IPS-NIHi7 (cell line): Measurements from ENCODE around the gene JMJD7.

Source experiments
- DNase-seq: peaks from one replicate; pipeline ENCODE4 v3.0.0; 2012; ENCODE audit warnings: mixed read lengths; ENCODE audit errors: extremely low spot score

The JMJD7 gene

GRCh38 chr15:41801185-41801584, 26.7 kb upstream of the JMJD7 start:
- no peak for DNase-seq

- DNase-seq: no peak
Measured at GRCh38 chr15:41801850-41802455, 25.9 kb upstream of the JMJD7 start.

- DNase-seq: no peak
Measured at GRCh38 chr15:41804361-41804760, 23.5 kb upstream of the JMJD7 start.

GRCh38 chr15:41804916-41805666, 22.8 kb upstream of the JMJD7 start:
- DNase-seq: no peak

GRCh38 chr15:41805711-41806110, 22.2 kb upstream of the JMJD7 start:
- no peak for DNase-seq

GRCh38 chr15:41806291-41807181, 21.4 kb upstream of the JMJD7 start:
- peak; percentile 50 for DNase-seq

- DNase-seq: no peak
Measured at GRCh38 chr15:41809121-41809520, 18.8 kb upstream of the JMJD7 start.

- no peak for DNase-seq
Measured at GRCh38 chr15:41809526-41810220, 18.2 kb upstream of the JMJD7 start.

- DNase-seq: no peak
Measured at GRCh38 chr15:41810651-41811431, 17.1 kb upstream of the JMJD7 start.

- peak; percentile 94 for DNase-seq
Measured at GRCh38 chr15:41811432-41812195, 16.3 kb upstream of the JMJD7 start.

GRCh38 chr15:41812820-41813375, 15.0 kb upstream of the JMJD7 start:
- DNase-seq: no peak

GRCh38 chr15:41813426-41813825, 14.5 kb upstream of the JMJD7 start:
- no peak for DNase-seq

- DNase-seq: no peak
Measured at GRCh38 chr15:41814534-41814933, 13.4 kb upstream of the JMJD7 start.

GRCh38 chr15:41816788-41817187, 11.1 kb upstream of the JMJD7 start:
- DNase-seq: no peak

GRCh38 chr15:41817327-41817726, 10.6 kb upstream of the JMJD7 start:
- DNase-seq: no peak

GRCh38 chr15:41817781-41818180, 10.1 kb upstream of the JMJD7 start:
- DNase-seq: no peak

GRCh38 chr15:41819455-41820050, 8.3 kb upstream of the JMJD7 start:
- no peak for DNase-seq

GRCh38 chr15:41820791-41821423, 7.0 kb upstream of the JMJD7 start:
- no peak for DNase-seq

- DNase-seq: no peak
Measured at GRCh38 chr15:41821831-41822230, 6.1 kb upstream of the JMJD7 start.
